ENCODE results near the gene NAPB.

NAPB gene

GRCh38 chr20:23362392-23363256 lies 58.7 kb downstream of the NAPB start:
- Histone ChIP-seq H2BK120ac (ENCODE audit: low read depth, low read length) (peak overlapping the region; percentile 8), H2BK5ac (ENCODE audit: low read length) (peak overlapping the region; percentile 35), H2AFZ (ENCODE audit: low read length) (peak overlapping the region; percentile 89), H3K4ac (ENCODE audit: low read length) (no peak overlapping the region), H3K18ac (ENCODE audit: low read length) (peak overlapping the region; percentile 91), H3K36me3 (replicated peaks in 1 of 2; ENCODE audit: control insufficient read depth in 2 of 2, insufficient read depth in 2 of 2, low read length in 2 of 2) (peaks cover 14 to 38% of the 10 kb centered on the region in 2 donors), H3K4me3 (ENCODE audit: low read length in 2 of 2) (peak overlapping the region; percentile 76 to 94), H3K14ac (ENCODE audit: low read length) (peak overlapping the region; percentile 63), H2AK5ac (ENCODE audit: low read depth, low read length) (no peak overlapping the region), H4K91ac (ENCODE audit: low read depth, low read length, poor library complexity) (no peak overlapping the region), H2BK15ac (ENCODE audit: low read length) (no peak overlapping the region), H3K9ac (ENCODE audit: low read depth, low read length, poor library complexity) (peak overlapping the region; percentile 94), H3K9me3 (replicated peaks in 1 of 2; ENCODE audit: control insufficient read depth in 2 of 2, insufficient read depth in 1 of 2, low read depth in 1 of 2, low read length in 2 of 2) (no peaks in the 10 kb centered on the region), H2BK12ac (ENCODE audit: low read length) (no peak overlapping the region), H3K27ac (replicated peaks; ENCODE audit: low read length) (peak overlapping the region; percentile 50), H3K4me1 (ENCODE audit: control insufficient read depth in 2 of 2, insufficient read depth in 1 of 2, low read depth in 1 of 2, low read length in 2 of 2) (peaks cover 10 to 20% of the 10 kb centered on the region in 2 donors), H3K23ac (ENCODE audit: low read depth, low read length, poor library complexity) (peak overlapping the region; percentile 76), H3K4me2 (ENCODE audit: insufficient read depth, low read length, poor library complexity, severe bottlenecking) (peak overlapping the region; percentile 67), H3K79me1 (ENCODE audit: low read depth, low read length) (peaks cover 11% of the 10 kb centered on the region), H4K8ac (ENCODE audit: low read depth, low read length) (no peak overlapping the region), H3K27me3 (ENCODE audit: control insufficient read depth in 3 of 3, insufficient read depth in 3 of 3, low read depth in 1 of 3, low read length in 3 of 3) (no peaks in the 10 kb centered on the region)
- WGBS, 2 donors (ENCODE audit: extremely low coverage in 2 of 2, insufficient read length in 2 of 2, insufficient replicate concordance in 1 of 2) = no CpG with 5 or more reads among the region's 50 CpGs
- no peak for DNase-seq (ENCODE audit: low spot score)

- Histone ChIP-seq H3K18ac (ENCODE audit: low read length) (peak within 1 kb of the TSS; percentile 98), H3K14ac (ENCODE audit: low read length) (peak within 1 kb of the TSS; percentile 63), H2AK5ac (ENCODE audit: low read depth, low read length) (no peak within 1 kb of the TSS), H4K91ac (ENCODE audit: low read depth, low read length, poor library complexity) (no peak within 1 kb of the TSS), H2BK12ac (ENCODE audit: low read length) (no peak within 1 kb of the TSS), H3K27ac (replicated peaks; ENCODE audit: low read length) (peak within 1 kb of the TSS; percentile 84), H3K9ac (ENCODE audit: low read depth, low read length, poor library complexity) (peak within 1 kb of the TSS; percentile 94), H3K79me1 (ENCODE audit: low read depth, low read length) (peaks cover 11% of the 10 kb centered on the region), H3K4me3 (ENCODE audit: low read length in 2 of 2) (peak within 1 kb of the TSS; percentile 82 to 96), H4K8ac (ENCODE audit: low read depth, low read length) (no peak within 1 kb of the TSS), H3K4me1 (ENCODE audit: control insufficient read depth in 2 of 2, insufficient read depth in 1 of 2, low read depth in 1 of 2, low read length in 2 of 2) (peaks cover 12 to 20% of the 10 kb centered on the region in 2 donors), H2BK5ac (ENCODE audit: low read length) (peak within 1 kb of the TSS; percentile 35), H2AFZ (ENCODE audit: low read length) (peak within 1 kb of the TSS; percentile 89), H3K4ac (ENCODE audit: low read length) (no peak within 1 kb of the TSS), H3K23ac (ENCODE audit: low read depth, low read length, poor library complexity) (peak within 1 kb of the TSS; percentile 95), H3K9me3 (replicated peaks in 1 of 2; ENCODE audit: control insufficient read depth in 2 of 2, insufficient read depth in 1 of 2, low read depth in 1 of 2, low read length in 2 of 2) (no peaks in the 10 kb centered on the region), H3K27me3 (ENCODE audit: control insufficient read depth in 3 of 3, insufficient read depth in 3 of 3, low read depth in 1 of 3, low read length in 3 of 3) (no peaks in the 10 kb centered on the region), H2BK15ac (ENCODE audit: low read length) (no peak within 1 kb of the TSS), H3K4me2 (ENCODE audit: insufficient read depth, low read length, poor library complexity, severe bottlenecking) (peak within 1 kb of the TSS; percentile 86), H2BK120ac (ENCODE audit: low read depth, low read length) (peak within 1 kb of the TSS; percentile 8), H3K36me3 (replicated peaks in 1 of 2; ENCODE audit: control insufficient read depth in 2 of 2, insufficient read depth in 2 of 2, low read length in 2 of 2) (peaks cover 14 to 30% of the 10 kb centered on the region in 2 donors)
- WGBS, 2 donors (ENCODE audit: extremely low coverage in 2 of 2, insufficient read length in 2 of 2, insufficient replicate concordance in 1 of 2) = no CpG with 5 or more reads among the region's 114 CpGs
- peak; percentile 98 for DNase-seq (ENCODE audit: low spot score)
Measured at GRCh38 chr20:23361476-23362391, 59.6 kb downstream of the NAPB start, which contains the start of gene GZF1. Gene GZF1, plus strand, starts transcription at chr20:23362182. Its CDS starts 2,202 bp downstream, at chr20:23364384.

GRCh38 chr20:23361119-23361475 lies 60.2 kb downstream of the NAPB start:
- peaks cover 11% of the 10 kb centered on the region for H3K79me1 ChIP-seq (ENCODE audit: low read depth, low read length)
- DNase-seq (ENCODE audit: low spot score) = no peak
- H3K9me3 ChIP-seq (replicated peaks in 1 of 2; ENCODE audit: control insufficient read depth in 2 of 2, insufficient read depth in 1 of 2, low read depth in 1 of 2, low read length in 2 of 2) = no peaks in the 10 kb centered on the region
- H3K4me1 ChIP-seq (ENCODE audit: control insufficient read depth in 2 of 2, insufficient read depth in 1 of 2, low read depth in 1 of 2, low read length in 2 of 2) = peaks cover 12 to 20% of the 10 kb centered on the region in 2 donors
- H3K4me3 ChIP-seq (ENCODE audit: low read length in 2 of 2) = peak overlapping the region; percentile 82 to 96
- H3K27me3 ChIP-seq (ENCODE audit: control insufficient read depth in 3 of 3, insufficient read depth in 3 of 3, low read depth in 1 of 3, low read length in 3 of 3) = no peaks in the 10 kb centered on the region
- H4K91ac ChIP-seq (ENCODE audit: low read depth, low read length, poor library complexity) = no peak overlapping the region
- no peak overlapping the region for H2AK5ac ChIP-seq (ENCODE audit: low read depth, low read length)
- no peak overlapping the region for H3K4ac ChIP-seq (ENCODE audit: low read length)
- H3K27ac ChIP-seq (replicated peaks; ENCODE audit: low read length) = no peak overlapping the region
- H3K14ac ChIP-seq (ENCODE audit: low read length) = no peak overlapping the region
- no peak overlapping the region for H2BK12ac ChIP-seq (ENCODE audit: low read length)
- no CpG with 5 or more reads among the region's 8 CpGs for WGBS, 2 donors (ENCODE audit: extremely low coverage in 2 of 2, insufficient read length in 2 of 2, insufficient replicate concordance in 1 of 2)
- peak overlapping the region; percentile 86 for H3K4me2 ChIP-seq (ENCODE audit: insufficient read depth, low read length, poor library complexity, severe bottlenecking)
- no peak overlapping the region for H2BK5ac ChIP-seq (ENCODE audit: low read length)
- H2AFZ ChIP-seq (ENCODE audit: low read length) = peak overlapping the region; percentile 86
- peak overlapping the region; percentile 78 for H3K9ac ChIP-seq (ENCODE audit: low read depth, low read length, poor library complexity)
- no peak overlapping the region for H2BK15ac ChIP-seq (ENCODE audit: low read length)
- H3K36me3 ChIP-seq (replicated peaks in 1 of 2; ENCODE audit: control insufficient read depth in 2 of 2, insufficient read depth in 2 of 2, low read length in 2 of 2) = peaks cover 14 to 26% of the 10 kb centered on the region in 2 donors
- H3K23ac ChIP-seq (ENCODE audit: low read depth, low read length, poor library complexity) = no peak overlapping the region
- no peak overlapping the region for H2BK120ac ChIP-seq (ENCODE audit: low read depth, low read length)
- H4K8ac ChIP-seq (ENCODE audit: low read depth, low read length) = no peak overlapping the region
- peak overlapping the region; percentile 98 for H3K18ac ChIP-seq (ENCODE audit: low read length)

Measured in neuronal stem cell (in vitro differentiated cells).